ENCODE data around the gene TIPIN. TPM values are rescaled to one million over a fixed set of nuclear protein-coding genes. Genes with fewer than 3 reads are reported as not detected.

Gene TIPIN
- polyA plus RNA-seq, 3 donors = 1.4 to 4.0 (median 3.7) TPM

DNA sequence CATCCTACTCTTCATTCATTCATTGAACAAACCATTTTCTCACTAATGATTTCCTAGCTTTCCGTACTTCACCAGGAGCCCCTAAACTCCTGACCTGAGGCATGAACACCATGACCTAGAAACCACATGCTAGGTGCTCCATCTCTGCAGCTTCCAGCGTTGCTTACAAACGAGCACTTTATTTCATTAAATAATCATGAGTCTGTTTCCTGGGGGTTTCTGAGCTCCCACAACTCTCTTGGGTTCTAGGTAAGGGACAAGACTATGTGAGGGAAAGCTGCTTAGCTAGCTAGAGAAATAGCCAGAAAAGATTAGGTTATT lies 31.5 kb upstream of the TIPIN start:
- Histone ChIP-seq H3K4me3 (replicated peaks in 1 of 3; ENCODE audit: low read depth in 2 of 3, low read length in 3 of 3) (peak overlapping the region; percentile 86 to 95 (median 93)), H3K4me1 (ENCODE audit: control insufficient read depth in 1 of 2, insufficient read depth in 2 of 2, low read length in 2 of 2) (peaks cover 58 to 65% of the 10 kb centered on the region in 2 donors), H3K9me3 (replicated peaks in 1 of 2; ENCODE audit: control insufficient read depth in 1 of 2, insufficient read depth in 1 of 2, low read length in 2 of 2) (no peaks in the 10 kb centered on the region), H3K4me2 (replicated peaks; ENCODE audit: extremely low read depth, low read length, poor library complexity, severe bottlenecking) (peak overlapping the region; percentile 88), H3K9ac (ENCODE audit: insufficient read depth, low read length, poor library complexity, severe bottlenecking) (peak overlapping the region; percentile 89), H3K79me2 (ENCODE audit: insufficient read depth, low read length) (peaks cover 60% of the 10 kb centered on the region), H2AFZ (ENCODE audit: insufficient read depth, low read depth, low read length, poor library complexity, severe bottlenecking) (no peak overlapping the region), H4K20me1 (ENCODE audit: insufficient read depth, low read length) (peaks cover 59% of the 10 kb centered on the region), H3K27ac (ENCODE audit: low read depth in 1 of 2, low read length in 2 of 2) (peak overlapping the region in 1 of 2 donors; percentile 89), H3K27me3 (ENCODE audit: control insufficient read depth in 2 of 2, insufficient read depth in 2 of 2, low read length in 2 of 2) (no peaks in the 10 kb centered on the region), H3K36me3 (replicated peaks in 1 of 2; ENCODE audit: control insufficient read depth in 1 of 2, insufficient read depth in 2 of 2, low read length in 2 of 2) (no peaks in the 10 kb centered on the region)
- Mint-ChIP-seq H3K9me3 (peaks cover 0 to 2% (median 0%) of the 10 kb centered on the region in 7 donors), H3K4me1 (peaks cover 63% of the 10 kb centered on the region), H3K4me3 (peak overlapping the region; percentile 89 to 94), H3K27ac (peak overlapping the region in 6 of 7 donors; percentile 73 to 94 (median 90)), H3K36me3 (peaks cover 14 to 21% of the 10 kb centered on the region in 2 donors), H3K27me3 (ENCODE audit: low read depth in 3 of 3) (no peaks in the 10 kb centered on the region)
- intact Hi-C loops (cut with micrococcal nuclease) = loop anchor here in 1 of 2 donors (5.0 to 10.0 kb wide), 2 partner anchors 114 to 317 kb away; partner anchors contain the start of genes RPL4 and SMAD6
- no peak for DNase-seq
- WGBS (ENCODE audit: insufficient coverage) = 88% methylated on average over 1 of the region's 3 CpGs
- TF ChIP-seq, protein P1, sequence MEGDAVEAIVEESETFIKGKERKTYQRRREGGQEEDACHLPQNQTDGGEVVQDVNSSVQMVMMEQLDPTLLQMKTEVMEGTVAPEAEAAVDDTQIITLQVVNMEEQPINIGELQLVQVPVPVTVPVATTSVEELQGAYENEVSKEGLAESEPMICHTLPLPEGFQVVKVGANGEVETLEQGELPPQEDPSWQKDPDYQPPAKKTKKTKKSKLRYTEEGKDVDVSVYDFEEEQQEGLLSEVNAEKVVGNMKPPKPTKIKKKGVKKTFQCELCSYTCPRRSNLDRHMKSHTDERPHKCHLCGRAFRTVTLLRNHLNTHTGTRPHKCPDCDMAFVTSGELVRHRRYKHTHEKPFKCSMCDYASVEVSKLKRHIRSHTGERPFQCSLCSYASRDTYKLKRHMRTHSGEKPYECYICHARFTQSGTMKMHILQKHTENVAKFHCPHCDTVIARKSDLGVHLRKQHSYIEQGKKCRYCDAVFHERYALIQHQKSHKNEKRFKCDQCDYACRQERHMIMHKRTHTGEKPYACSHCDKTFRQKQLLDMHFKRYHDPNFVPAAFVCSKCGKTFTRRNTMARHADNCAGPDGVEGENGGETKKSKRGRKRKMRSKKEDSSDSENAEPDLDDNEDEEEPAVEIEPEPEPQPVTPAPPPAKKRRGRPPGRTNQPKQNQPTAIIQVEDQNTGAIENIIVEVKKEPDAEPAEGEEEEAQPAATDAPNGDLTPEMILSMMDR (IDR thresholded peaks at IDR 0.05) = no peak

DNA sequence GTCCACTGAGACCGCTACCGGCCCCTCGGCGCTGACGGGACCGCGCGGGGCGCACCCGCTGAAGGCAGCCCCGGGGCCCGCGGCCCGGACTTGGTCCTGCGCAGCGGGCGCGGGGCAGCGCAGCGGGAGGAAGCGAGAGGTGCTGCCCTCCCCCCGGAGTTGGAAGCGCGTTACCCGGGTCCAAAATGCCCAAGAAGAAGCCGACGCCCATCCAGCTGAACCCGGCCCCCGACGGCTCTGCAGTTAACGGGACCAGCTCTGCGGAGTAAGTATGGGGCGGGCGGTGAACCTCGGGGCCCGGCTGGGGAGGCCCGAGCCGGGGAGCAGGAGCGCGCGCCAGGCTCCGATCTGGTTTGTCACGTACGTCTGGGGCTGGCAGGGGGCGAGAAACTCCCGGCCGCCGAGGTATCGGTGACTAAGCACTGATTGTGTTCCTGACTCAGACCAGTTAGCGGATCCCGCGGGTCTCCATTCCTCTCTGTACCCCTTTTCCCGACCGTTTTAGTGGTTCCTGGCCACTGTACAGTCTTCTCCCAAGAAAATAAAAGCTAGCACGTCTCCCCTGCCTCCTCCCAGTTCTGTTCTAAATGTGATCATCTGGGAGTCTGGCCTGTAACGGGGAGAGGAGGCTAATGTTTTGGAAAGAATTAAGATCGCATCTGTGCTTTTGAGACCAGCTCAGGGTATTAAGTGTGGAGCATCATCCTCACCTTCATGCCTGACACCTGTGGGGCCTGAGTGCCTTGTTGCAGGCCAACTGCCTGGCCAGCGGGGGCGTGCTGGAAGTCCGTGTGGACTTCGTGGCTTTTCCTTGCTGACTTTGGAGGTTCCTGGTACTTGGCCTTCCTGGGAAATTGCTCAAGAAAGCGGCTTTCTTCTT lies 30.9 kb upstream of the TIPIN start:
- intact Hi-C loops (cut with micrococcal nuclease) = loop anchor here in 1 of 2 donors (5.0 to 10.0 kb wide), 2 partner anchors 115 to 317 kb away; partner anchors contain the start of genes RPL4 and SMAD6
- H3K9me3 ChIP-seq (replicated peaks in 1 of 2; ENCODE audit: control insufficient read depth in 1 of 2, insufficient read depth in 1 of 2, low read length in 2 of 2) = no peaks in the 10 kb centered on the region
- Mint-ChIP-seq H3K27me3 (ENCODE audit: low read depth in 3 of 3) (no peaks in the 10 kb centered on the region), H3K4me3 (peak overlapping the region; percentile 89 to 94), H3K9me3 (peaks cover 0 to 2% (median 0%) of the 10 kb centered on the region in 7 donors), H3K27ac (peak overlapping the region; percentile 88 to 94 (median 89)), H3K36me3 (peaks cover 11 to 21% of the 10 kb centered on the region in 2 donors), H3K4me1 (peaks cover 58% of the 10 kb centered on the region)
- TF ChIP-seq, protein P1 (IDR thresholded peaks at IDR 0.05) = no peak
- H3K9ac ChIP-seq (ENCODE audit: insufficient read depth, low read length, poor library complexity, severe bottlenecking) = peak overlapping the region; percentile 89
- peaks cover 53 to 59% of the 10 kb centered on the region in 2 donors for H3K4me1 ChIP-seq (ENCODE audit: control insufficient read depth in 1 of 2, insufficient read depth in 2 of 2, low read length in 2 of 2)
- H3K27ac ChIP-seq (ENCODE audit: low read depth in 1 of 2, low read length in 2 of 2) = peak overlapping the region; percentile 59 to 89
- WGBS (ENCODE audit: insufficient coverage) = under 1% methylated on average over 58 of the region's 62 CpGs
- peak overlapping the region; percentile 60 for H2AFZ ChIP-seq (ENCODE audit: insufficient read depth, low read depth, low read length, poor library complexity, severe bottlenecking)
- H3K27me3 ChIP-seq (ENCODE audit: control insufficient read depth in 2 of 2, insufficient read depth in 2 of 2, low read length in 2 of 2) = no peaks in the 10 kb centered on the region
- H3K79me2 ChIP-seq (ENCODE audit: insufficient read depth, low read length) = peaks cover 54% of the 10 kb centered on the region
- peak; percentile 67 to 90 (median 70) for DNase-seq
- peak overlapping the region; percentile 86 to 95 (median 93) for H3K4me3 ChIP-seq (replicated peaks in 1 of 3; ENCODE audit: low read depth in 2 of 3, low read length in 3 of 3)
- peak overlapping the region; percentile 88 for H3K4me2 ChIP-seq (replicated peaks; ENCODE audit: extremely low read depth, low read length, poor library complexity, severe bottlenecking)
- H4K20me1 ChIP-seq (ENCODE audit: insufficient read depth, low read length) = peaks cover 53% of the 10 kb centered on the region
- no peaks in the 10 kb centered on the region for H3K36me3 ChIP-seq (replicated peaks in 1 of 2; ENCODE audit: control insufficient read depth in 1 of 2, insufficient read depth in 2 of 2, low read length in 2 of 2)

Measured in CD14-positive monocyte (primary cell).